HCT116 (cell line): ENCODE measurements around the gene PLCD1. TPM values are rescaled to one million over a fixed set of nuclear protein-coding genes. Genes with fewer than 3 reads are reported as not detected.
"Not testable (repeated sequence)": the region's sequence is repeated elsewhere in the genome, so short reads cannot be mapped to it uniquely, and the experiment has no call there.

Source experiments
- ATAC-seq: fragments of 200-7000 bp; cut with Tn5 transposase; 2 replicates; pipeline ENCODE4 v1.9.1; 2020; ENCODE audit warnings: mild to moderate bottlenecking, moderate library complexity
- BruUV-seq: library from RNA; stranded (reverse); fragments of 400-500 nt; replicated peaks from 2 replicates; lab custom pipeline; 2021; lab: Mats Ljungman, UMichigan
- CTCF ChIA-PET: fragments of 300-600 bp; sonication (Branson Sonifier 250); formaldehyde crosslinking; loops from one replicate; lab custom pipeline; 2021; ENCODE audit warnings: antibody characterized with exemption; lab: Charles Lee
- POLR2A ChIA-PET: fragments of 300-600, 350-600 bp; sonication (Branson Sonifier 250); formaldehyde crosslinking; loops from one replicate; lab custom pipeline; 2021; ENCODE audit warnings: antibody characterized with exemption; lab: Charles Lee
- RAD21 ChIA-PET, 2 experiments: fragments of 300-600 bp; sonication (Branson Sonifier 250); formaldehyde crosslinking; loops; one replicate each; lab custom pipeline; 2023; ENCODE audit warnings: low total read pairs in 2 of 2; ENCODE audit not compliant: uncharacterized antibody in 2 of 2, unreplicated experiment in 2 of 2, low non-redundant PET in 1 of 2; lab: Charles Lee
- DNase-seq: peaks from one replicate; pipeline ENCODE4 v3.0.0-alpha.2; 2010; ENCODE audit warnings: low read depth, low spot score
- H2AFZ ChIP-seq: fragments of 200-600 bp; shearing (Covaris generic), sonication (generic); 2 replicates; pipeline ENCODE4 v1.6.1; 2017; ENCODE audit warnings: low read depth, mixed run types, mixed read lengths, antibody characterized with exemption, low read length; ENCODE audit not compliant: poor library complexity, severe bottlenecking
- H3K27ac ChIP-seq: 2 replicates; pipeline ENCODE4 v1.5.1; 2012; ENCODE audit warnings: low read depth, low read length
- H3K27me3 ChIP-seq: fragments of 200-600 bp; sonication (generic); 2 replicates; pipeline ENCODE4 v1.6.1; 2016; ENCODE audit warnings: mixed run types, low read length, mixed read lengths; ENCODE audit not compliant: insufficient read depth
- H3K36me3 ChIP-seq, 2 experiments: fragments of 200-500 bp in 1 of 2; fragments of 200-600 bp in 1 of 2; sonication (Bioruptor generic) in 1 of 2; sonication (generic) in 1 of 2; 2 replicates each; pipeline versions ENCODE4 v1.5.1 to v1.6.1; 2014 to 2016; ENCODE audit warnings: low read length in 2 of 2, inconsistent platforms in 1 of 2, mixed read lengths in 1 of 2, mixed run types in 1 of 2; ENCODE audit not compliant: insufficient read depth in 2 of 2, control insufficient read depth in 1 of 2
- H3K4me1 ChIP-seq, 2 experiments: fragments of 200-600 bp in 1 of 2; sonication (generic) in 1 of 2; 2 replicates each; pipeline versions ENCODE4 v1.5.1 to v1.6.1; 2012 to 2017; ENCODE audit warnings: low read length in 2 of 2, inconsistent platforms in 1 of 2, mild to moderate bottlenecking in 1 of 2, mixed read lengths in 1 of 2, mixed run types in 1 of 2, moderate library complexity in 1 of 2; ENCODE audit not compliant: insufficient read depth in 2 of 2, control insufficient read depth in 1 of 2
- H3K4me2 ChIP-seq: fragments of 200-600 bp; sonication (generic); 2 replicates; pipeline ENCODE4 v1.6.1; 2017; ENCODE audit warnings: mixed run types, low read length, mixed read lengths
- H3K4me3 ChIP-seq, 2 experiments: fragments of 200-600 bp in 1 of 2; sonication (generic) in 1 of 2; replicated peaks in 1 of 2; 2 replicates each; pipeline ENCODE4 v1.5.1; 2011 to 2016; ENCODE audit warnings: low read length in 2 of 2, control low read depth in 1 of 2, low read depth in 1 of 2, mild to moderate bottlenecking in 1 of 2, mixed read lengths in 1 of 2, mixed run types in 1 of 2
- H3K79me2 ChIP-seq: fragments of 200-600 bp; sonication (generic); 2 replicates; pipeline ENCODE4 v1.6.1; 2017; ENCODE audit warnings: mild to moderate bottlenecking, mixed run types, low read length, moderate library complexity, mixed read lengths; ENCODE audit not compliant: insufficient read depth
- H3K9ac ChIP-seq: fragments of 200-600 bp; sonication (generic); 2 replicates; pipeline ENCODE4 v1.6.1; 2016; ENCODE audit warnings: low read length, mixed read lengths
- H3K9me2 ChIP-seq: fragments of 200-600 bp; sonication (generic), shearing (Covaris generic); 2 replicates; pipeline ENCODE4 v1.6.1; 2017; ENCODE audit warnings: mixed run types, mild to moderate bottlenecking, moderate library complexity; ENCODE audit not compliant: insufficient read depth
- H3K9me3 ChIP-seq, 2 experiments: fragments of 200-500 bp in 1 of 2; fragments of 200-600 bp in 1 of 2; sonication (Bioruptor generic) in 1 of 2; sonication (generic) in 1 of 2; 2 replicates each; pipeline ENCODE4 v1.6.1; 2014 to 2017; ENCODE audit warnings: low read length in 2 of 2, mixed read lengths in 2 of 2, inconsistent platforms in 1 of 2, low read depth in 1 of 2, mild to moderate bottlenecking in 1 of 2, mixed run types in 1 of 2, moderate library complexity in 1 of 2; ENCODE audit not compliant: control insufficient read depth in 1 of 2, insufficient read depth in 1 of 2
- H4K20me1 ChIP-seq: fragments of 200-600 bp; sonication (generic), shearing (Covaris generic); 2 replicates; pipeline ENCODE4 v1.6.1; 2017; ENCODE audit warnings: mixed run types, mild to moderate bottlenecking, moderate library complexity; ENCODE audit not compliant: insufficient read depth
- CBX3 ChIP-seq: IDR thresholded peaks from 2 replicates; pipeline ENCODE4 v1.6.1; 2012; ENCODE audit warnings: low read depth
- EGR1 ChIP-seq: IDR thresholded peaks from 2 replicates; pipeline ENCODE4 v1.6.1; 2012; ENCODE audit warnings: low read depth
- ELF1 ChIP-seq: IDR thresholded peaks from 2 replicates; pipeline ENCODE4 v1.6.1; 2012; ENCODE audit warnings: low read depth, borderline replicate concordance
- POLR2A ChIP-seq: IDR thresholded peaks from 2 replicates; pipeline ENCODE4 v1.7.0; 2011; ENCODE audit warnings: borderline replicate concordance; ENCODE audit not compliant: insufficient read depth, insufficient read length; ENCODE audit errors: extremely low read depth
- SP1 ChIP-seq: IDR thresholded peaks from 2 replicates; pipeline ENCODE4 v1.6.1; 2012; ENCODE audit warnings: low read depth
- SRF ChIP-seq: IDR thresholded peaks from 2 replicates; pipeline ENCODE4 v1.6.1; 2012; ENCODE audit warnings: low read depth
- TCF7L2 ChIP-seq: IDR thresholded peaks from 2 replicates; pipeline ENCODE4 v1.7.0; 2011; ENCODE audit warnings: borderline replicate concordance, inconsistent platforms; ENCODE audit not compliant: insufficient read depth, insufficient read length; ENCODE audit errors: extremely low read depth
- intact Hi-C: fragments of 100-400 bp; cut with micrococcal nuclease; formaldehyde crosslinking; loops from 2 replicates; pipeline ENCODE4 v1.10.0; 2022
- total RNA-seq: library from RNA; stranded (reverse); gene quantifications from one replicate; pipeline ENCODE4 v1.2.1, GENCODE V29; 2021; ENCODE audit not compliant: unreplicated experiment
- TF ChIP-seq, protein P1 (sequence below), 3 experiments: fragments of 200-600 bp in 1 of 3; sonication (generic) in 1 of 3; IDR thresholded peaks in 2 of 3; conservative IDR thresholded peaks in 1 of 3; 2 replicates each; pipeline ENCODE4 v1.5.1; 2012 to 2017; ENCODE audit warnings: low read depth in 2 of 3, low read length in 2 of 3, antibody characterized with exemption in 1 of 3, borderline replicate concordance in 1 of 3, control low read depth in 1 of 3, mild to moderate bottlenecking in 1 of 3, mixed read lengths in 1 of 3, mixed run types in 1 of 3, moderate library complexity in 1 of 3; ENCODE audit not compliant: insufficient read depth in 1 of 3
- TF ChIP-seq, protein P2 (sequence below): IDR thresholded peaks from 2 replicates; pipeline ENCODE4 v1.6.1; 2012
- TF ChIP-seq, protein P3 (sequence below): IDR thresholded peaks from 2 replicates; pipeline ENCODE4 v1.6.1; 2011; ENCODE audit warnings: mild to moderate bottlenecking, low read length, moderate library complexity; ENCODE audit not compliant: insufficient replicate concordance; ENCODE audit errors: extremely low read depth

The PLCD1 gene
- total RNA-seq, 1 experiment from 2014 or later: 15.9 TPM

DNA sequence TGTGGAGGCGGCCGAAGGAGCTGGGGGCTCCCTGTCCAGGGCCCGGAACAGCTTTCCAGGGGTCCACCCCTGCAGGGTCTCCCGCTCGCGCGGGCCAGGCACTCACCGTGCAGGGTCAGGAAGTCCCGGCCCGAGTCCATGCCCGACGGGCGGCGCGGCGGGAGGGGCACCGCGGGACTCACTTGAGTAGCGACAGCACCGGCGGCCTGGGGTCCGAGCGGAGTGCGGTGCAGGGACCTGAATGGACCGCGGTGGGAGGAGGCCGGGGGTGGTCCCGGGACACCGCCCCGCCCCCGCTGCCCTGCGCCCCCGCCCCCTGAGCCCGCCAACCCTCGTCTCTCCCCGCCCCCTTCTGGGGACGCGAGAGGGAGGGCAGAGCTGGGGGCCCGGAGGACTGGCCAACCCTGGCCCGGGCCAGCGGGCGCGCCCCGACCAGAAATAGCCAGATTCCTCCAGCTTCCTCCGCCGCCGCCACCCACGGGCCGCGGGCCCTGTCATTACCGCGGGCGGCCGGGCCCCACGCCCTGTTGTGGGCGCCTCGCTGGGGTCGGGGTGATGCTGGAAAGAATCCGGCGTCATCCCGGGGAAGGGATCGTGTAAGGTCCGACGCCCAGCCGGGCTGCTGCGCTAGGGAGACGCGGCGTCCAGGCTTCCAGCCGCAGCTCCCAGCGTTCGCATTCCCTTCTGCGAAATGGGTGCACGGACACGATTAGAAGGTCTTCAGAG is at the start of gene PLCD1 (continued):
- TF ChIP-seq, protein P1, sequence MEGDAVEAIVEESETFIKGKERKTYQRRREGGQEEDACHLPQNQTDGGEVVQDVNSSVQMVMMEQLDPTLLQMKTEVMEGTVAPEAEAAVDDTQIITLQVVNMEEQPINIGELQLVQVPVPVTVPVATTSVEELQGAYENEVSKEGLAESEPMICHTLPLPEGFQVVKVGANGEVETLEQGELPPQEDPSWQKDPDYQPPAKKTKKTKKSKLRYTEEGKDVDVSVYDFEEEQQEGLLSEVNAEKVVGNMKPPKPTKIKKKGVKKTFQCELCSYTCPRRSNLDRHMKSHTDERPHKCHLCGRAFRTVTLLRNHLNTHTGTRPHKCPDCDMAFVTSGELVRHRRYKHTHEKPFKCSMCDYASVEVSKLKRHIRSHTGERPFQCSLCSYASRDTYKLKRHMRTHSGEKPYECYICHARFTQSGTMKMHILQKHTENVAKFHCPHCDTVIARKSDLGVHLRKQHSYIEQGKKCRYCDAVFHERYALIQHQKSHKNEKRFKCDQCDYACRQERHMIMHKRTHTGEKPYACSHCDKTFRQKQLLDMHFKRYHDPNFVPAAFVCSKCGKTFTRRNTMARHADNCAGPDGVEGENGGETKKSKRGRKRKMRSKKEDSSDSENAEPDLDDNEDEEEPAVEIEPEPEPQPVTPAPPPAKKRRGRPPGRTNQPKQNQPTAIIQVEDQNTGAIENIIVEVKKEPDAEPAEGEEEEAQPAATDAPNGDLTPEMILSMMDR (IDR thresholded peaks at IDR 0.05 in 2 of 3, conservative IDR thresholded peaks at IDR 0.05 in 1 of 3; ENCODE audit: borderline replicate concordance in 1 of 3, insufficient read depth in 1 of 3, low read depth in 2 of 3, low read length in 2 of 3): no peak

DNA sequence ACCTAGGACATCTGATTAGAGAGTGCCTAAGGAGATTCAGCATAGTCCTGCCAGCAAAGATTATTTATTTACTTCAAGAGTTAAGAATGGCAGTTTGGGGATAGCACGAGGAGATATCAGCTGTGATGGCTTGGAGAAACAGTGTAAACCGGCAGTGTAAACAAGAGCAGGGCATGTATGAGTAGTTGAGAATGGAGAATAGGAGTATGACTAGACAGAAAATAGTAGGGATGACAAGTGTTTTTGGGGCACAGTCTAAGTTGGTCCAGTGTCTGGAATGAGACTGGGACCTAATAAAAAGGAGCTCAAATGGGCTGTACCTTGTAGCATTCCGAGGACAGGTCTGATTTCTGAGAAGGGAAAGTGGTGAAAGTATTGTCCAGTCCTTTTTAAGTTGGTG is 47.6 kb upstream of the PLCD1 start:
- POLR2A ChIA-PET, H3K4me2 ChIP-seq, H3K4me3 ChIP-seq, RAD21 ChIA-PET, H3K9ac ChIP-seq, CTCF ChIA-PET, H4K20me1 ChIP-seq, H2AFZ ChIP-seq, H3K36me3 ChIP-seq, H3K27ac ChIP-seq, ATAC-seq, intact Hi-C loops, H3K27me3 ChIP-seq, H3K9me3 ChIP-seq, H3K4me1 ChIP-seq, DNase-seq, H3K79me2 ChIP-seq, H3K9me2 ChIP-seq, BruUV-seq: not testable (repeated sequence)

DNA sequence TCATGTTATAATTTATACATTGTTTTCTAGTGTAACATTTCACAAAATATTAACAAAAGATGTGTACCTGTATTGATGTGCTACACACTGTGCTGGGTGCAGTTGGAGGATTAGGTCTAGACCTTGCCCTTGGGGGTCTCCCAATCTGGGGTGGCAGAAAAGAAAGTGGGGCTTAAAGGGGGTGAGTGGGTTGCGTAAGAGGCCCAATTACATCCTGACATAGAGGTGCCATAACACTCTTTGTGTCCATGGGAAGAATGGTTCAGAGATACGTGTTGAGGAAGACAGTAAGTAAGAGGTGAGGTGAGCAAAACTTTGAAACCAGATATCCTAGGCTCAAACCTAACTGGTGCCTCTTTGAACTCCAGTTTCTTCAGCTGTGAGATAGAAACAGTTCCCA is 40.6 kb upstream of the PLCD1 start:
- ChIA-PET RAD21 (no interaction called here), CTCF (no interaction called here), POLR2A (no interaction called here)
- Histone ChIP-seq H3K79me2 (no peaks in the 10 kb centered on the region), H3K27me3 (no peaks in the 10 kb centered on the region), H3K9me3 (no peaks in the 10 kb centered on the region), H4K20me1 (no peaks in the 10 kb centered on the region), H3K4me2 (no peak overlapping the region), H3K4me3 (no peak overlapping the region), H3K27ac (no peak overlapping the region), H3K4me1 (no peaks in the 10 kb centered on the region), H2AFZ (no peak overlapping the region), H3K9me2 (no peaks in the 10 kb centered on the region), H3K9ac (no peak overlapping the region), H3K36me3 (no peaks in the 10 kb centered on the region)
- intact Hi-C loops: no loop called here
- BruUV-seq: no TSS peak
- no peak for ATAC-seq
- DNase-seq: no peak
- TF ChIP-seq CBX3: no peak
- TF ChIP-seq ELF1: no peak
- TF ChIP-seq TCF7L2: no peak
- TF ChIP-seq POLR2A: no peak
- no peak for TF ChIP-seq EGR1
- no peak for TF ChIP-seq SRF
- TF ChIP-seq, protein P2, sequence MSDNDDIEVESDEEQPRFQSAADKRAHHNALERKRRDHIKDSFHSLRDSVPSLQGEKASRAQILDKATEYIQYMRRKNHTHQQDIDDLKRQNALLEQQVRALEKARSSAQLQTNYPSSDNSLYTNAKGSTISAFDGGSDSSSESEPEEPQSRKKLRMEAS: no peak
- TF ChIP-seq SP1: no peak
- TF ChIP-seq, protein P1 (IDR thresholded peaks at IDR 0.05 in 2 of 3, conservative IDR thresholded peaks at IDR 0.05 in 1 of 3; ENCODE audit: borderline replicate concordance in 1 of 3, insufficient read depth in 1 of 3, low read depth in 2 of 3, low read length in 2 of 3): no peak
- TF ChIP-seq, protein P3, sequence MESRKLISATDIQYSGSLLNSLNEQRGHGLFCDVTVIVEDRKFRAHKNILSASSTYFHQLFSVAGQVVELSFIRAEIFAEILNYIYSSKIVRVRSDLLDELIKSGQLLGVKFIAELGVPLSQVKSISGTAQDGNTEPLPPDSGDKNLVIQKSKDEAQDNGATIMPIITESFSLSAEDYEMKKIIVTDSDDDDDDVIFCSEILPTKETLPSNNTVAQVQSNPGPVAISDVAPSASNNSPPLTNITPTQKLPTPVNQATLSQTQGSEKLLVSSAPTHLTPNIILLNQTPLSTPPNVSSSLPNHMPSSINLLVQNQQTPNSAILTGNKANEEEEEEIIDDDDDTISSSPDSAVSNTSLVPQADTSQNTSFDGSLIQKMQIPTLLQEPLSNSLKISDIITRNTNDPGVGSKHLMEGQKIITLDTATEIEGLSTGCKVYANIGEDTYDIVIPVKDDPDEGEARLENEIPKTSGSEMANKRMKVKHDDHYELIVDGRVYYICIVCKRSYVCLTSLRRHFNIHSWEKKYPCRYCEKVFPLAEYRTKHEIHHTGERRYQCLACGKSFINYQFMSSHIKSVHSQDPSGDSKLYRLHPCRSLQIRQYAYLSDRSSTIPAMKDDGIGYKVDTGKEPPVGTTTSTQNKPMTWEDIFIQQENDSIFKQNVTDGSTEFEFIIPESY: no peak
